ENCODE results near the gene UBXN4.

DNA sequence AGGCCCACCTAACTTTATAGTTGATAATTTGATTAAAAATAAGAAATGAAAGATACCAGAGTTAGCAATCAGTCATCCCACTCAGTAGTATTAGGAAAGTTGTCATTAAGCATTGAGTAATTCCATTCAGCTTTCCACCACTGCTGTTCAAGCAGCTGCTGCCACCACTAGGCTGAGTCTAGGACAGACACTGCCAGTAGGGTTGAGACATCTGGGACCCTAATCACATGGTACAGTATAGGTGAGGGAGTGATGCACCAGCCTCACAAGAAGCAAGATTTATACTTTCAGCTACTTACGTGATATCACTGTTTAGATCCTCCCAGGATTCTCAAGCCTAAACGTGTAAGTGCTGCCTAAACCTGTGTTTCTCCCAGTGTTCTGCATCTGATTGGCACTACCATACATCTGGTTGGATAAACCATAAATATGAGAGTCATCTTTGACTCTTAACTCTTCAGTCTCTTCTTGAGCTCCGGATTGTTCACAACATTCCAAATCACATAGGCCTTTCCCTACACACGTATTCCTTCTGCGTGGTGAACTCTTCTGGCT lies 3.2 kb downstream of the UBXN4 start:
- TF ChIP-seq, protein P1, sequence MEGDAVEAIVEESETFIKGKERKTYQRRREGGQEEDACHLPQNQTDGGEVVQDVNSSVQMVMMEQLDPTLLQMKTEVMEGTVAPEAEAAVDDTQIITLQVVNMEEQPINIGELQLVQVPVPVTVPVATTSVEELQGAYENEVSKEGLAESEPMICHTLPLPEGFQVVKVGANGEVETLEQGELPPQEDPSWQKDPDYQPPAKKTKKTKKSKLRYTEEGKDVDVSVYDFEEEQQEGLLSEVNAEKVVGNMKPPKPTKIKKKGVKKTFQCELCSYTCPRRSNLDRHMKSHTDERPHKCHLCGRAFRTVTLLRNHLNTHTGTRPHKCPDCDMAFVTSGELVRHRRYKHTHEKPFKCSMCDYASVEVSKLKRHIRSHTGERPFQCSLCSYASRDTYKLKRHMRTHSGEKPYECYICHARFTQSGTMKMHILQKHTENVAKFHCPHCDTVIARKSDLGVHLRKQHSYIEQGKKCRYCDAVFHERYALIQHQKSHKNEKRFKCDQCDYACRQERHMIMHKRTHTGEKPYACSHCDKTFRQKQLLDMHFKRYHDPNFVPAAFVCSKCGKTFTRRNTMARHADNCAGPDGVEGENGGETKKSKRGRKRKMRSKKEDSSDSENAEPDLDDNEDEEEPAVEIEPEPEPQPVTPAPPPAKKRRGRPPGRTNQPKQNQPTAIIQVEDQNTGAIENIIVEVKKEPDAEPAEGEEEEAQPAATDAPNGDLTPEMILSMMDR (IDR thresholded peaks at IDR 0.05), result no peak
- TF ChIP-seq EP300 (IDR thresholded peaks at IDR 0.05), result no peak
